H1 (cell line): ENCODE results near the gene ARL8A. TPM values are rescaled to one million over a fixed set of nuclear protein-coding genes. Genes with fewer than 3 reads are reported as not detected.

Source experiments
- CTCF ChIA-PET: fragments of 300-600 bp; sonication (Branson Sonifier 250); formaldehyde crosslinking; loops from one replicate; lab custom pipeline; 2021; ENCODE audit not compliant: partially characterized antibody; lab: Charles Lee
- POLR2A ChIA-PET: fragments of 300-600 bp; sonication (Branson Sonifier 250); formaldehyde crosslinking; loops from one replicate; lab custom pipeline; 2021; ENCODE audit warnings: inconsistent platforms; ENCODE audit not compliant: partially characterized antibody; lab: Charles Lee
- DNase-seq, 2 experiments: peaks; one replicate each; pipeline versions ENCODE4 v3.0.0 to v3.0.0-alpha.2; 2010 to 2022; ENCODE audit warnings: low spot score in 2 of 2, low read depth in 1 of 2, mixed read lengths in 1 of 2
- FAIRE-seq: peaks from 2 replicates; lab custom pipeline; 2011; peaks lifted over from hg19 to GRCh38; lab: Jason Lieb, UNC
- H2AFZ ChIP-seq: 2 replicates; pipeline ENCODE4 v1.8.1; 2012; ENCODE audit warnings: low read length, inconsistent platforms
- H2AK5ac ChIP-seq: 2 replicates; pipeline ENCODE4 v1.6.1; 2013; ENCODE audit warnings: low read depth, low read length
- H2BK120ac ChIP-seq: replicated peaks from 2 replicates; pipeline ENCODE3; 2013; ENCODE audit warnings: low read depth, low read length, inconsistent platforms
- H2BK12ac ChIP-seq: 2 replicates; pipeline ENCODE4 v1.6.1; 2013; ENCODE audit warnings: low read depth, low read length
- H2BK15ac ChIP-seq: 2 replicates; pipeline ENCODE4 v1.6.1; 2013; ENCODE audit warnings: low read length
- H2BK20ac ChIP-seq: 2 replicates; pipeline ENCODE4 v1.6.1; 2013; ENCODE audit warnings: low read length
- H2BK5ac ChIP-seq: 2 replicates; pipeline ENCODE4 v1.6.1; 2013; ENCODE audit warnings: low read depth, low read length
- H3K14ac ChIP-seq: 2 replicates; pipeline ENCODE4 v1.6.1; 2013; ENCODE audit warnings: inconsistent platforms; ENCODE audit not compliant: insufficient read length
- H3K18ac ChIP-seq: 2 replicates; pipeline ENCODE4 v1.6.1; 2013; ENCODE audit warnings: low read length; ENCODE audit errors: extremely low read depth
- H3K23ac ChIP-seq: 2 replicates; pipeline ENCODE4 v1.6.1; 2013; ENCODE audit warnings: inconsistent platforms; ENCODE audit not compliant: insufficient read length
- H3K23me2 ChIP-seq: 2 replicates; pipeline ENCODE4 v1.6.1; 2013; ENCODE audit warnings: low read depth, low read length
- H3K27ac ChIP-seq: 2 replicates; pipeline ENCODE4 v1.6.1; 2011; ENCODE audit warnings: low read depth, low read length, inconsistent platforms
- H3K27me3 ChIP-seq, 4 experiments: replicated peaks in 1 of 4; 1 replicate in 1 of 4; 2 replicates in 3 of 4; pipeline versions ENCODE4 v1.6.1 to v1.8.1; 2011 to 2013; ENCODE audit warnings: low read length in 3 of 4, mild to moderate bottlenecking in 3 of 4, inconsistent platforms in 2 of 4, mixed read lengths in 2 of 4, moderate library complexity in 1 of 4; ENCODE audit not compliant: control insufficient read depth in 3 of 4, insufficient read depth in 3 of 4; ENCODE audit errors: extremely low read depth in 1 of 4
- H3K36me3 ChIP-seq, 4 experiments: 2 replicates each; pipeline versions ENCODE4 v1.6.1 to v1.8.1; 2011 to 2013; ENCODE audit warnings: mild to moderate bottlenecking in 4 of 4, low read length in 3 of 4, moderate library complexity in 2 of 4, control low read depth in 1 of 4, inconsistent platforms in 1 of 4; ENCODE audit not compliant: insufficient read depth in 4 of 4, control insufficient read depth in 2 of 4
- H3K4ac ChIP-seq: replicated peaks from 2 replicates; pipeline ENCODE3; 2013; ENCODE audit warnings: low read length, low read depth, mixed read lengths, inconsistent platforms; ENCODE audit not compliant: insufficient read length
- H3K4me1 ChIP-seq, 4 experiments: replicated peaks in 1 of 4; 1 replicate in 1 of 4; 2 replicates in 3 of 4; pipeline versions ENCODE4 v1.6.1 to v1.8.1; 2011 to 2013; ENCODE audit warnings: low read length in 3 of 4, inconsistent platforms in 2 of 4, mixed read lengths in 1 of 4; ENCODE audit not compliant: insufficient read depth in 4 of 4, control insufficient read depth in 3 of 4
- H3K4me2 ChIP-seq, 2 experiments: 2 replicates each; pipeline versions ENCODE4 v1.6.1 to v1.8.1; 2011 to 2013; ENCODE audit warnings: low read depth in 2 of 2, low read length in 2 of 2, control low read depth in 1 of 2, inconsistent platforms in 1 of 2, mild to moderate bottlenecking in 1 of 2; ENCODE audit not compliant: insufficient read depth in 1 of 2
- H3K4me3 ChIP-seq, 4 experiments: fragments of 200-600, 300-600 bp in 1 of 4; sonication (generic), shearing (Covaris generic), sonication (Bioruptor Twin) in 1 of 4; 2 replicates each; pipeline versions ENCODE4 v1.5.1 to v1.8.1; 2011 to 2016; ENCODE audit warnings: low read length in 4 of 4, low read depth in 3 of 4, control low read depth in 2 of 4, inconsistent platforms in 2 of 4, mild to moderate bottlenecking in 2 of 4, mixed read lengths in 1 of 4, moderate library complexity in 1 of 4; ENCODE audit not compliant: insufficient read depth in 2 of 4; ENCODE audit errors: extremely low read depth in 1 of 4
- H3K56ac ChIP-seq: replicated peaks from 2 replicates; pipeline ENCODE3; 2013; ENCODE audit warnings: low read depth, mild to moderate bottlenecking, mixed read lengths, low read length, inconsistent platforms; ENCODE audit not compliant: insufficient read length
- H3K79me1 ChIP-seq: 2 replicates; pipeline ENCODE4 v1.6.1; 2013; ENCODE audit warnings: low read depth, low read length, control low read depth
- H3K79me2 ChIP-seq, 2 experiments: 2 replicates each; pipeline versions ENCODE4 v1.6.1 to v1.8.1; 2012 to 2013; ENCODE audit warnings: low read length in 2 of 2, mild to moderate bottlenecking in 2 of 2, inconsistent platforms in 1 of 2; ENCODE audit not compliant: insufficient read depth in 2 of 2, control insufficient read depth in 1 of 2
- H3K9ac ChIP-seq, 4 experiments: replicated peaks in 1 of 4; 1 replicate in 1 of 4; 2 replicates in 3 of 4; pipeline versions ENCODE4 v1.6.1 to v1.8.1; 2011 to 2013; ENCODE audit warnings: low read depth in 3 of 4, low read length in 3 of 4, control low read depth in 2 of 4, mild to moderate bottlenecking in 2 of 4, moderate library complexity in 2 of 4, inconsistent platforms in 1 of 4; ENCODE audit errors: extremely low read depth in 1 of 4
- H3K9me3 ChIP-seq, 2 experiments: 2 replicates each; pipeline versions ENCODE4 v1.6.1 to v1.8.1; 2012 to 2013; ENCODE audit warnings: mild to moderate bottlenecking in 2 of 2, moderate library complexity in 2 of 2, control low read depth in 1 of 2, inconsistent platforms in 1 of 2, low read depth in 1 of 2, low read length in 1 of 2, mixed read lengths in 1 of 2; ENCODE audit not compliant: insufficient read depth in 2 of 2
- H4K20me1 ChIP-seq, 2 experiments: replicated peaks in 1 of 2; 2 replicates each; pipeline versions ENCODE3 to v1.8.1; 2011 to 2013; ENCODE audit warnings: inconsistent platforms in 2 of 2, low read length in 2 of 2, mild to moderate bottlenecking in 1 of 2; ENCODE audit not compliant: insufficient read depth in 2 of 2, control insufficient read depth in 1 of 2
- H4K5ac ChIP-seq: 2 replicates; pipeline ENCODE4 v1.6.1; 2013; ENCODE audit warnings: low read length, low read depth, mixed read lengths, inconsistent platforms; ENCODE audit not compliant: insufficient read length
- H4K8ac ChIP-seq: 2 replicates; pipeline ENCODE4 v1.8.0; 2013; ENCODE audit warnings: mild to moderate bottlenecking, moderate library complexity, low read length, inconsistent platforms; ENCODE audit not compliant: insufficient read depth; ENCODE audit errors: extremely low read depth
- H4K91ac ChIP-seq: replicated peaks from 2 replicates; pipeline ENCODE3; 2013; ENCODE audit warnings: low read length, mixed read lengths, inconsistent platforms; ENCODE audit not compliant: insufficient read length
- WGBS, 2 experiments: shearing (Covaris generic) in 1 of 2; methylation state at CpG; one replicate each; pipeline versions ENCODE4 v1.1.6 to v1.1.7; 2013 to 2015; ENCODE audit warnings: low lambda C conversion rate in 2 of 2, mixed read lengths in 2 of 2, inconsistent platforms in 1 of 2, low coverage in 1 of 2, missing lambda C conversion rate in 1 of 2; ENCODE audit not compliant: insufficient replicate concordance in 2 of 2, insufficient coverage in 1 of 2, insufficient read length in 1 of 2; ENCODE audit errors: extremely low coverage in 1 of 2, missing lambda C conversion rate in 1 of 2; 5-methylcytosine and 5-hydroxymethylcytosine counted together
- polyA plus RNA-seq, 7 experiments: library from polyadenylated mRNA; depleted of rRNA in 3 of 7; stranded (reverse) in 5 of 7; unstranded in 2 of 7; fragments of >200 nt in 5 of 7; fragments of 200-250 nt in 2 of 7; gene quantifications; 1 replicate in 5 of 7; 2 replicates in 1 of 7; 4 replicates in 1 of 7; pipeline versions ENCODE4 v1.2.1 to v1.2.3, GENCODE V29; 2011 to 2013; ENCODE audit warnings: missing spikeins in 2 of 7, mixed read lengths in 2 of 7
- total RNA-seq: library from RNA; stranded (reverse); fragmentation: NEBNext Ultra II Directional; extraction: Animal tissue kit (Norgen Biotek cat#: 25700); gene quantifications from 2 replicates; pipeline ENCODE4 v1.2.1, GENCODE V29; 2021

Gene ARL8A
- total and polyA plus RNA-seq, 2 of the 8 experiments (the other 6 are each of a cell fraction or from before 2014, with no cell fraction given) = 40.3 to 58.7 TPM

DNA sequence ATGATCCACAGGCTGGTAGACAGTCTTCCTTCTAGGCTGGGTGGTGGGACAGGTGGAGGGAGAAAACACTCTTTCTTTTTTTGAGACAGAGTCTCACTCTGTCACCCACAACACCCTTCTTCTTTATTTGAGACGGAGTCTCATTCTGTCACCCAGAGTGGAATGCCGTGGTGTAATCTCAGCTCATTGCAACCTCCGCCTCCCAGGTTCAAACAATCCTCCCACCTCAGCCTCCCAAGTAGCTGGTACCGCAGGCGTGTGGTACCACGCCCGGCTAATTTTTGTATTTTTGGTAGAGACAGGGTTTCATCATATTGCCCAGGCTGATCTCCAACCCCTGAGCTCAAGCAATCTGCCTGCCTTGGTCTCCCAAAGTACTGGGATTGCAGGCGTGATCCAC is 18.9 kb downstream of the ARL8A start:
- H2BK20ac ChIP-seq = no peak overlapping the region
- no peak overlapping the region for H2BK120ac ChIP-seq
- WGBS, 2 experiments = 88% methylated on average over 8 of the region's 8 CpGs; no CpG with 5 or more reads in 1 of the 2 experiments
- no peak overlapping the region for H4K91ac ChIP-seq
- no peak overlapping the region for H3K4me2 ChIP-seq
- no peaks in the 10 kb centered on the region for H3K36me3 ChIP-seq
- no peak overlapping the region for H2AFZ ChIP-seq
- H3K9me3 ChIP-seq = no peaks in the 10 kb centered on the region
- H2BK12ac ChIP-seq = no peak overlapping the region
- H4K20me1 ChIP-seq = no peaks in the 10 kb centered on the region
- no peak overlapping the region for H3K56ac ChIP-seq
- no peak overlapping the region for H2AK5ac ChIP-seq
- H2BK15ac ChIP-seq = no peak overlapping the region
- no peaks in the 10 kb centered on the region for H3K23me2 ChIP-seq
- no peak overlapping the region for H3K27ac ChIP-seq
- H4K5ac ChIP-seq = no peak overlapping the region
- peaks cover 0 to 7% (median 4%) of the 10 kb centered on the region in 4 experiments; a peak in 6 of 7 replicates for H3K4me1 ChIP-seq
- ChIA-PET CTCF (interaction anchor here (0.6 to 29.2 kb wide), 5 partner anchors 8 to 544 kb away, joined by 3 to 1014 read pairs (median 3); partner anchors contain the start of gene ELF3), POLR2A (interaction anchor here (1.1 kb wide), 1 partner anchor 116 kb away, joined by 3 read pairs; the partner anchor contains the start of gene ELF3)
- H3K79me2 ChIP-seq = no peaks in the 10 kb centered on the region
- FAIRE-seq = no peak
- no peak overlapping the region for H3K4ac ChIP-seq
- no peaks in the 10 kb centered on the region for H3K27me3 ChIP-seq
- no peak overlapping the region for H3K9ac ChIP-seq
- H3K4me3 ChIP-seq = no peak overlapping the region
- H3K79me1 ChIP-seq = no peaks in the 10 kb centered on the region
- no peak overlapping the region for H3K14ac ChIP-seq
- H3K23ac ChIP-seq = no peak overlapping the region
- H3K18ac ChIP-seq = no peak overlapping the region
- no peak for DNase-seq
- no peak overlapping the region for H4K8ac ChIP-seq
- no peak overlapping the region for H2BK5ac ChIP-seq
